Neural cell (in vitro differentiated cells): ENCODE results near the gene AIFM1. TPM values are rescaled to one million over a fixed set of nuclear protein-coding genes. Genes with fewer than 3 reads are reported as not detected.

Experiments used
- H2AFZ ChIP-seq: fragments of 200-600, 300-800 bp; sonication (generic), shearing (Covaris generic); 2 replicates; pipeline ENCODE4 v1.6.0; 2014; ENCODE audit warnings: low read depth, mild to moderate bottlenecking, antibody characterized with exemption, low read length, moderate library complexity
- H3F3A ChIP-seq: fragments of 200-600 bp; shearing (Covaris generic); 2 replicates; pipeline ENCODE4 v1.6.1; 2016; ENCODE audit warnings: mild to moderate bottlenecking, moderate library complexity, mixed read lengths, antibody characterized with exemption, low read length; ENCODE audit not compliant: insufficient read depth, poor library complexity, severe bottlenecking
- H3K27ac ChIP-seq: fragments of 200-600, 300-800 bp; sonication (generic), shearing (Covaris generic); 2 replicates; pipeline ENCODE4 v1.5.1; 2014; ENCODE audit warnings: mild to moderate bottlenecking, low read length, moderate library complexity
- H3K27me3 ChIP-seq: fragments of 300-800, 200-600 bp; sonication (generic), shearing (Covaris generic); 2 replicates; pipeline ENCODE4 v1.6.0; 2014; ENCODE audit warnings: mild to moderate bottlenecking, low read depth, low read length, moderate library complexity; ENCODE audit not compliant: insufficient read depth
- H3K36me3 ChIP-seq: fragments of 300-800, 200-600 bp; sonication (generic), shearing (Covaris generic); 2 replicates; pipeline ENCODE4 v1.5.1; 2014; ENCODE audit warnings: mild to moderate bottlenecking, antibody characterized with exemption, low read length, moderate library complexity; ENCODE audit not compliant: insufficient read depth
- H3K4me2 ChIP-seq: fragments of 300-800, 200-600 bp; sonication (generic), shearing (Covaris generic); 2 replicates; pipeline ENCODE4 v1.6.0; 2014; ENCODE audit warnings: mild to moderate bottlenecking, low read length
- H3K4me3 ChIP-seq: fragments of 300-800, 200-600 bp; sonication (generic), shearing (Covaris generic); 2 replicates; pipeline ENCODE4 v1.5.1; 2014; ENCODE audit warnings: mild to moderate bottlenecking, low read length, moderate library complexity
- H3K79me2 ChIP-seq: fragments of 200-600 bp; shearing (Covaris generic); replicated peaks from 2 replicates; pipeline ENCODE4 v1.6.0; 2014; ENCODE audit warnings: mild to moderate bottlenecking, low read length, moderate library complexity; ENCODE audit not compliant: insufficient read depth
- H3K9ac ChIP-seq: fragments of 300-800, 200-600 bp; sonication (generic), shearing (Covaris generic); 2 replicates; pipeline ENCODE4 v1.6.1; 2016; ENCODE audit warnings: mild to moderate bottlenecking, low read length, mixed read lengths
- H3K9me2 ChIP-seq: fragments of 200-600 bp; shearing (Covaris generic); 2 replicates; pipeline ENCODE4 v1.6.1; 2016; ENCODE audit warnings: mild to moderate bottlenecking, low read length, mixed read lengths; ENCODE audit not compliant: insufficient read depth
- H3K9me3 ChIP-seq: fragments of 200-600, 300-800 bp; sonication (generic), shearing (Covaris generic); 2 replicates; pipeline ENCODE4 v1.6.1; 2016; ENCODE audit warnings: mild to moderate bottlenecking, mixed run types, low read length, moderate library complexity, mixed read lengths
- H4K20me1 ChIP-seq: fragments of 200-600 bp; shearing (Covaris generic); 2 replicates; pipeline ENCODE4 v1.6.1; 2016; ENCODE audit warnings: mild to moderate bottlenecking, mixed run types; ENCODE audit not compliant: insufficient read depth
- EP300 ChIP-seq: fragments of 450-650 bp; conservative IDR thresholded peaks from 2 replicates; pipeline ENCODE4 v1.6.1; 2014; ENCODE audit warnings: antibody characterized with exemption, mild to moderate bottlenecking, moderate library complexity; ENCODE audit not compliant: poor library complexity, severe bottlenecking
- EZH2 ChIP-seq: fragments of 200-600, 300-800 bp; shearing (Covaris generic), sonication (generic); IDR thresholded peaks from 2 replicates; pipeline ENCODE4 v1.6.1; 2014; ENCODE audit warnings: antibody characterized with exemption, low read length, borderline replicate concordance, mild to moderate bottlenecking; ENCODE audit not compliant: insufficient read depth, poor library complexity, severe bottlenecking
- MXI1 ChIP-seq: fragments of 450-650 bp; conservative IDR thresholded peaks from 2 replicates; pipeline ENCODE4 v1.6.1; 2014; ENCODE audit warnings: antibody characterized with exemption, mild to moderate bottlenecking; ENCODE audit not compliant: poor library complexity, severe bottlenecking
- POLR2AphosphoS5 ChIP-seq: IDR thresholded peaks from 2 replicates; pipeline ENCODE4 v1.6.1; 2012
- RAD21 ChIP-seq: fragments of 450-650 bp; conservative IDR thresholded peaks from 2 replicates; pipeline ENCODE4 v1.6.1; 2014; ENCODE audit warnings: antibody characterized with exemption, mild to moderate bottlenecking, moderate library complexity
- SMC3 ChIP-seq: fragments of 450-650 bp; conservative IDR thresholded peaks from 2 replicates; pipeline ENCODE4 v1.6.1; 2014; ENCODE audit warnings: antibody characterized with exemption, mild to moderate bottlenecking, moderate library complexity; ENCODE audit not compliant: poor library complexity
- TAF1 ChIP-seq: IDR thresholded peaks from 2 replicates; pipeline ENCODE4 v1.6.1; 2012; ENCODE audit warnings: low read depth
- polyA plus RNA-seq: library from polyadenylated mRNA; depleted of rRNA; stranded (reverse); fragments of >200 nt; gene quantifications from 2 replicates; pipeline ENCODE4 v1.2.3, GENCODE V29; 2014
- TF ChIP-seq, protein P1 (sequence below): IDR thresholded peaks from 2 replicates; pipeline ENCODE4 v1.6.1; 2012; ENCODE audit warnings: borderline replicate concordance
- TF ChIP-seq, protein P2 (sequence below): fragments of 450-650 bp; IDR thresholded peaks from 2 replicates; pipeline ENCODE4 v1.5.1; 2014; ENCODE audit warnings: antibody characterized with exemption, mild to moderate bottlenecking, moderate library complexity; ENCODE audit not compliant: poor library complexity, severe bottlenecking

AIFM1 gene
- polyA plus RNA-seq, 1 donor from 2014 or later, result 24.3 TPM

DNA sequence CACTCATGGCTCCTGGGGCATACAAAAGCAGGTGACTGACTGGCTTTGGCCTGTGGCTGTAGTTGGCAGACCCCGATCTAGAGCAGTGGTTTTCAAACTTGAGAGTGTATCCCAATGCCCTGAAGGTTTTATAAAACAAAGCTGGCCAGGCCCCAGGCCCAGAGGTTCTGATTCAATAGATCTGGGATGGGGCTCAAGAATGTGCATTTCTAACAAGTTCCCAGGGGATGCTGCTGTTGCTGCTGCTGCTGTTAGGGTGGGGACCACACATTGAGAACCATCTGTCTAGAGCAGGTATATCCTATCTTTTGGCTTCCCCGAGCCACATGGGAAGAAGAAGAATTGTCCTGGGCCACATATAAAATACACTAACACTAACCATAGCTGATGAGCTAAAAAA is 7.3 kb downstream of the AIFM1 start:
- Histone ChIP-seq H3K9me2 (no peaks in the 10 kb centered on the region), H3K9ac (no peak overlapping the region), H3K79me2 (no peaks in the 10 kb centered on the region), H3K27ac (no peak overlapping the region), H3K4me2 (no peak overlapping the region), H3K27me3 (no peaks in the 10 kb centered on the region), H3F3A (no peaks in the 10 kb centered on the region), H2AFZ (no peak overlapping the region), H3K36me3 (no peaks in the 10 kb centered on the region), H4K20me1 (no peaks in the 10 kb centered on the region), H3K4me3 (no peak overlapping the region), H3K9me3 (no peaks in the 10 kb centered on the region)
- TF ChIP-seq, protein P1, sequence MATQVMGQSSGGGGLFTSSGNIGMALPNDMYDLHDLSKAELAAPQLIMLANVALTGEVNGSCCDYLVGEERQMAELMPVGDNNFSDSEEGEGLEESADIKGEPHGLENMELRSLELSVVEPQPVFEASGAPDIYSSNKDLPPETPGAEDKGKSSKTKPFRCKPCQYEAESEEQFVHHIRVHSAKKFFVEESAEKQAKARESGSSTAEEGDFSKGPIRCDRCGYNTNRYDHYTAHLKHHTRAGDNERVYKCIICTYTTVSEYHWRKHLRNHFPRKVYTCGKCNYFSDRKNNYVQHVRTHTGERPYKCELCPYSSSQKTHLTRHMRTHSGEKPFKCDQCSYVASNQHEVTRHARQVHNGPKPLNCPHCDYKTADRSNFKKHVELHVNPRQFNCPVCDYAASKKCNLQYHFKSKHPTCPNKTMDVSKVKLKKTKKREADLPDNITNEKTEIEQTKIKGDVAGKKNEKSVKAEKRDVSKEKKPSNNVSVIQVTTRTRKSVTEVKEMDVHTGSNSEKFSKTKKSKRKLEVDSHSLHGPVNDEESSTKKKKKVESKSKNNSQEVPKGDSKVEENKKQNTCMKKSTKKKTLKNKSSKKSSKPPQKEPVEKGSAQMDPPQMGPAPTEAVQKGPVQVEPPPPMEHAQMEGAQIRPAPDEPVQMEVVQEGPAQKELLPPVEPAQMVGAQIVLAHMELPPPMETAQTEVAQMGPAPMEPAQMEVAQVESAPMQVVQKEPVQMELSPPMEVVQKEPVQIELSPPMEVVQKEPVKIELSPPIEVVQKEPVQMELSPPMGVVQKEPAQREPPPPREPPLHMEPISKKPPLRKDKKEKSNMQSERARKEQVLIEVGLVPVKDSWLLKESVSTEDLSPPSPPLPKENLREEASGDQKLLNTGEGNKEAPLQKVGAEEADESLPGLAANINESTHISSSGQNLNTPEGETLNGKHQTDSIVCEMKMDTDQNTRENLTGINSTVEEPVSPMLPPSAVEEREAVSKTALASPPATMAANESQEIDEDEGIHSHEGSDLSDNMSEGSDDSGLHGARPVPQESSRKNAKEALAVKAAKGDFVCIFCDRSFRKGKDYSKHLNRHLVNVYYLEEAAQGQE, result no peak
- TF ChIP-seq POLR2AphosphoS5 (no peak), RAD21 (no peak), MXI1 (no peak), SMC3 (no peak), TAF1 (no peak), EZH2 (no peak), EP300 (no peak)
- TF ChIP-seq, protein P2, sequence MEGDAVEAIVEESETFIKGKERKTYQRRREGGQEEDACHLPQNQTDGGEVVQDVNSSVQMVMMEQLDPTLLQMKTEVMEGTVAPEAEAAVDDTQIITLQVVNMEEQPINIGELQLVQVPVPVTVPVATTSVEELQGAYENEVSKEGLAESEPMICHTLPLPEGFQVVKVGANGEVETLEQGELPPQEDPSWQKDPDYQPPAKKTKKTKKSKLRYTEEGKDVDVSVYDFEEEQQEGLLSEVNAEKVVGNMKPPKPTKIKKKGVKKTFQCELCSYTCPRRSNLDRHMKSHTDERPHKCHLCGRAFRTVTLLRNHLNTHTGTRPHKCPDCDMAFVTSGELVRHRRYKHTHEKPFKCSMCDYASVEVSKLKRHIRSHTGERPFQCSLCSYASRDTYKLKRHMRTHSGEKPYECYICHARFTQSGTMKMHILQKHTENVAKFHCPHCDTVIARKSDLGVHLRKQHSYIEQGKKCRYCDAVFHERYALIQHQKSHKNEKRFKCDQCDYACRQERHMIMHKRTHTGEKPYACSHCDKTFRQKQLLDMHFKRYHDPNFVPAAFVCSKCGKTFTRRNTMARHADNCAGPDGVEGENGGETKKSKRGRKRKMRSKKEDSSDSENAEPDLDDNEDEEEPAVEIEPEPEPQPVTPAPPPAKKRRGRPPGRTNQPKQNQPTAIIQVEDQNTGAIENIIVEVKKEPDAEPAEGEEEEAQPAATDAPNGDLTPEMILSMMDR, result no peak

DNA sequence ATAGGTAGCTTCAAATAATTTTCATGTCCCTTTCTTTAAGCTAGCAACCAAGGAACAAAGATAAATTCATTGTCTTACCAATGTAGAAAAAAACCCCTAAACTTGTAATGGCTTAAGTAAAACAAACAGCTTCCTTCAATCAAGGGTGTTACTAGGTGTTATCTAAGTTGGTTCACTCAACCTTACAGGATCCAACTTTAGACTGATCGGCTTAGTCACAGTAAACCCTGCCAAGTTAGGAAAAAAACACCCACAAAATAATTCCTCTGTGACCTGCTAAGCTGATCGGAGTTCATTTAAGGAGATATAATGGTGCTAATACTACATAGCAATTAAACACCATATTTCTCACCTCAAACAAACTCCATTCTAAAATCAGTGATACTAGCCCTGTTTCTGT is 10.1 kb downstream of the AIFM1 start:
- Histone ChIP-seq H3K9ac (no peak overlapping the region), H3K9me3 (no peaks in the 10 kb centered on the region), H3F3A (no peaks in the 10 kb centered on the region), H3K36me3 (no peaks in the 10 kb centered on the region), H3K9me2 (no peaks in the 10 kb centered on the region), H3K4me3 (no peak overlapping the region), H3K27ac (no peak overlapping the region), H2AFZ (no peak overlapping the region), H3K79me2 (no peaks in the 10 kb centered on the region), H4K20me1 (no peaks in the 10 kb centered on the region), H3K4me2 (no peak overlapping the region), H3K27me3 (no peaks in the 10 kb centered on the region)
- TF ChIP-seq MXI1 (no peak), EZH2 (no peak), SMC3 (no peak), RAD21 (no peak), EP300 (no peak), POLR2AphosphoS5 (no peak), TAF1 (no peak)
- TF ChIP-seq, protein P2, result no peak
- TF ChIP-seq, protein P1, result no peak
